NB4 (cell line): ENCODE data around the gene SCG2.

ENCODE experiments used
- MYC ChIP-seq: IDR thresholded peaks from 2 replicates; pipeline ENCODE4 v1.6.1; 2011; ENCODE audit warnings: low read depth, low read length
- POLR2A ChIP-seq: IDR thresholded peaks from 2 replicates; pipeline ENCODE4 v1.6.1; 2011; ENCODE audit warnings: mild to moderate bottlenecking; ENCODE audit not compliant: insufficient read length; ENCODE audit errors: extremely low read depth
- TF ChIP-seq, protein P1 (sequence below): IDR thresholded peaks from one replicate; pipeline ENCODE4 v1.5.1; 2012; ENCODE audit warnings: low read depth, low read length
- TF ChIP-seq, protein P2 (sequence below): IDR thresholded peaks from 2 replicates; pipeline ENCODE4 v1.6.1; 2011; ENCODE audit warnings: low read depth, low read length

DNA sequence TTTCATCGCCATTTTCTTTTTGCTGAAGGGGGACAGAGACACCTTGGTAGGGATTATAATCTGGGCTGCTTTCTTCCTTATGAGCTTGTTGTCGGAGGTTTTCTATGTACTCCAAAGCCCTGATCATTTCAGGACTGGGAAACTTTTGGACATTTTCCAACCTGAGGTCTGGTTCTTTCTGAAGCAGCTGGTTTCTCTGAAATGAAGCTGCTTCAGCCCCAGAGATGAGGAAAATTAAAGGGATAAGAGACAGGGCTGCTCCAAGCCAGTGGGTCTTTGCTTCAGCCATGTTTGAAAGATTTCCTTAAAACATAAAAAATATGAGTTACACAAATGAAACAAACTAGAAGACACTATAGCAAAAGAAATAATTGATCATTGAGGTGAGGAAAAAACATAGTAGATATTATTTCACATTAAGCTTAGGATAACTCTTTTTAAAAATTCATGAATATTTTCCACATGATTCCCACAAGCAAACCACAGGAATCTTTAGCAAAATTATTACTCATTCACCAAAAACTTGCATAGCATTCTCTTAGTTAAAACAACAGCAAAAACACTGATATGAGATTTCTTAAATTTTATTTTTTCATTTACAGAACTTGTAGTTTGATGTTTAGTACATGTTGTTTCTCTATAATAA lies 3.0 kb downstream of the SCG2 start:
- TF ChIP-seq, protein P1, sequence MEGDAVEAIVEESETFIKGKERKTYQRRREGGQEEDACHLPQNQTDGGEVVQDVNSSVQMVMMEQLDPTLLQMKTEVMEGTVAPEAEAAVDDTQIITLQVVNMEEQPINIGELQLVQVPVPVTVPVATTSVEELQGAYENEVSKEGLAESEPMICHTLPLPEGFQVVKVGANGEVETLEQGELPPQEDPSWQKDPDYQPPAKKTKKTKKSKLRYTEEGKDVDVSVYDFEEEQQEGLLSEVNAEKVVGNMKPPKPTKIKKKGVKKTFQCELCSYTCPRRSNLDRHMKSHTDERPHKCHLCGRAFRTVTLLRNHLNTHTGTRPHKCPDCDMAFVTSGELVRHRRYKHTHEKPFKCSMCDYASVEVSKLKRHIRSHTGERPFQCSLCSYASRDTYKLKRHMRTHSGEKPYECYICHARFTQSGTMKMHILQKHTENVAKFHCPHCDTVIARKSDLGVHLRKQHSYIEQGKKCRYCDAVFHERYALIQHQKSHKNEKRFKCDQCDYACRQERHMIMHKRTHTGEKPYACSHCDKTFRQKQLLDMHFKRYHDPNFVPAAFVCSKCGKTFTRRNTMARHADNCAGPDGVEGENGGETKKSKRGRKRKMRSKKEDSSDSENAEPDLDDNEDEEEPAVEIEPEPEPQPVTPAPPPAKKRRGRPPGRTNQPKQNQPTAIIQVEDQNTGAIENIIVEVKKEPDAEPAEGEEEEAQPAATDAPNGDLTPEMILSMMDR, result no peak
- TF ChIP-seq MYC (no peak), POLR2A (no peak)
- TF ChIP-seq, protein P2, sequence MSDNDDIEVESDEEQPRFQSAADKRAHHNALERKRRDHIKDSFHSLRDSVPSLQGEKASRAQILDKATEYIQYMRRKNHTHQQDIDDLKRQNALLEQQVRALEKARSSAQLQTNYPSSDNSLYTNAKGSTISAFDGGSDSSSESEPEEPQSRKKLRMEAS, result no peak
